DND-41 (cell line): ENCODE results near the gene PRR29.

Experiments
- ATAC-seq: fragments of 200-7000 bp; cut with Tn5 transposase; 3 replicates; pipeline ENCODE4 v1.9.1; 2021; ENCODE audit warnings: low read depth; ENCODE audit not compliant: insufficient read depth
- DNase-seq: peaks from one replicate; pipeline ENCODE4 v3.0.0-alpha.2; 2020
- H2AFZ ChIP-seq: 2 replicates; pipeline ENCODE4 v1.6.0; 2012; ENCODE audit warnings: low read depth, low read length
- H3K27ac ChIP-seq: 2 replicates; pipeline ENCODE4 v1.5.1; 2012; ENCODE audit warnings: low read length, inconsistent platforms
- H3K27me3 ChIP-seq: fragments of 200-600 bp; sonication (generic); 2 replicates; pipeline ENCODE4 v1.6.0; 2012; ENCODE audit warnings: low read length, mild to moderate bottlenecking, inconsistent platforms; ENCODE audit not compliant: insufficient read depth, poor library complexity
- H3K36me3 ChIP-seq: 2 replicates; pipeline ENCODE4 v1.5.1; 2012; ENCODE audit warnings: low read length, inconsistent platforms; ENCODE audit not compliant: insufficient read depth
- H3K4me1 ChIP-seq: 2 replicates; pipeline ENCODE4 v1.5.1; 2012; ENCODE audit warnings: mild to moderate bottlenecking, low read length; ENCODE audit not compliant: insufficient read depth
- H3K4me2 ChIP-seq: 2 replicates; pipeline ENCODE4 v1.6.0; 2012; ENCODE audit warnings: mild to moderate bottlenecking, moderate library complexity, low read length, inconsistent platforms; ENCODE audit not compliant: insufficient read depth
- H3K4me3 ChIP-seq, 2 experiments: fragments of 200-600 bp in 1 of 2; shearing (Covaris generic) in 1 of 2; 2 replicates each; pipeline ENCODE4 v1.5.1; 2012 to 2016; ENCODE audit warnings: inconsistent platforms in 2 of 2, low read length in 2 of 2, mild to moderate bottlenecking in 2 of 2, low read depth in 1 of 2, moderate library complexity in 1 of 2
- H3K79me2 ChIP-seq: 2 replicates; pipeline ENCODE4 v1.6.0; 2012; ENCODE audit warnings: low read length, inconsistent platforms; ENCODE audit not compliant: insufficient read depth
- H3K9ac ChIP-seq: 2 replicates; pipeline ENCODE4 v1.6.0; 2012; ENCODE audit warnings: low read depth, mild to moderate bottlenecking, inconsistent platforms, low read length, moderate library complexity
- H3K9me3 ChIP-seq: 2 replicates; pipeline ENCODE4 v1.5.1; 2012; ENCODE audit warnings: low read length, moderate library complexity, mild to moderate bottlenecking, inconsistent platforms; ENCODE audit not compliant: insufficient read depth, severe bottlenecking
- H4K20me1 ChIP-seq: 2 replicates; pipeline ENCODE4 v1.6.0; 2012; ENCODE audit warnings: low read length; ENCODE audit not compliant: insufficient read depth
- CTCF ChIP-seq: IDR thresholded peaks from 2 replicates; pipeline ENCODE4 v1.5.1; 2012; ENCODE audit warnings: borderline replicate concordance, low read length, moderate library complexity, mild to moderate bottlenecking; ENCODE audit not compliant: poor library complexity, severe bottlenecking; ENCODE audit errors: extremely low read depth
- EZH2 ChIP-seq: IDR thresholded peaks from 3 replicates; pipeline ENCODE4 v1.6.1; 2012; ENCODE audit warnings: borderline replicate concordance, low read depth, mild to moderate bottlenecking, moderate library complexity, low read length, inconsistent platforms; ENCODE audit not compliant: severe bottlenecking

The PRR29 gene

GRCh38 chr17:64042700-64043485 lies 44.7 kb downstream of the PRR29 start:
- ATAC-seq, result no peak
- no peaks in the 10 kb centered on the region for H3K9me3 ChIP-seq
- no peak overlapping the region for H2AFZ ChIP-seq
- H3K36me3 ChIP-seq, result peaks cover 27% of the 10 kb centered on the region
- no peaks in the 10 kb centered on the region for H3K79me2 ChIP-seq
- no peak overlapping the region for H3K27ac ChIP-seq
- no peak overlapping the region for H3K4me2 ChIP-seq
- no peak overlapping the region for H3K9ac ChIP-seq
- TF ChIP-seq EZH2, result no peak
- no peak for TF ChIP-seq CTCF
- no peak overlapping the region for H3K4me3 ChIP-seq
- no peaks in the 10 kb centered on the region for H3K4me1 ChIP-seq
- no peaks in the 10 kb centered on the region for H3K27me3 ChIP-seq
- DNase-seq, result no peak
- H4K20me1 ChIP-seq, result no peaks in the 10 kb centered on the region

- Histone ChIP-seq H3K4me3 (no peak overlapping the region), H3K9ac (no peak overlapping the region), H2AFZ (no peak overlapping the region), H3K9me3 (no peaks in the 10 kb centered on the region), H3K4me2 (no peak overlapping the region), H3K4me1 (peaks cover 3% of the 10 kb centered on the region; the same call in 1 of the 2 replicates), H3K27ac (no peak overlapping the region), H4K20me1 (no peaks in the 10 kb centered on the region), H3K27me3 (no peaks in the 10 kb centered on the region), H3K36me3 (peaks cover 33% of the 10 kb centered on the region), H3K79me2 (no peaks in the 10 kb centered on the region)
- DNase-seq (no peak), ATAC-seq (no peak)
- TF ChIP-seq CTCF (no peak), EZH2 (no peak)
These were observed 47.0 kb downstream of the PRR29 start for GRCh38 chr17:64045176-64045575.

GRCh38 chr17:64048805-64049204 lies 50.7 kb downstream of the PRR29 start:
- Histone ChIP-seq H3K4me2 (no peak overlapping the region), H3K9me3 (no peaks in the 10 kb centered on the region), H3K27me3 (no peaks in the 10 kb centered on the region), H3K36me3 (peaks cover 36% of the 10 kb centered on the region), H2AFZ (no peak overlapping the region), H4K20me1 (no peaks in the 10 kb centered on the region), H3K4me1 (peaks cover 20% of the 10 kb centered on the region), H3K79me2 (no peaks in the 10 kb centered on the region), H3K27ac (no peak overlapping the region), H3K9ac (no peak overlapping the region), H3K4me3 (no peak overlapping the region)
- DNase-seq, result no peak
- no peak for TF ChIP-seq EZH2
- no peak for TF ChIP-seq CTCF
- ATAC-seq, result no peak
